ENCODE data around the gene LRRC71.

The LRRC71 gene

DNA sequence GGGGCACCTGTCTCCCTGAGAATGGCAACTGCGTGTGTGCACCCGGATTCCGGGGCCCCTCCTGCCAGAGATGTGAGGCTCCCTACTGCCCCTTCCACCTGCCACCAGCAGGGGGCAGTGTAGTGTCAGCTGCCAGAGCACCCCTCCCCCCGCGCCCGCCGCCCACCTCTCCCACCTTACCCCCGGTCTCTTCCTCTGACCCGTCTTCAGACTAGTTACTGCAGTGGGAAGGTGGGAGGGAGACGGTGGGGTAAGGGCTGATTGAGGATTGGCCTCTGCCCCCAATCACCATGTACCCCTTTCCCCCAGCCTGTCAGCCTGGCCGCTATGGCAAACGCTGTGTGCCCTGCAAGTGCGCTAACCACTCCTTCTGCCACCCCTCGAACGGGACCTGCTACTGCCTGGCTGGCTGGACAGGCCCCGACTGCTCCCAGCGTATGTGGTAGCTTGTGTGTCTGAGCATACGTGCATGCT lies 10.1 kb upstream of the LRRC71 start:
- peaks cover 4% of the 10 kb centered on the region for H3K36me3 Mint-ChIP-seq (ENCODE audit: low read depth)
- DNase-seq: peak; percentile 80
- H3K4me3 Mint-ChIP-seq: no peak overlapping the region
- TF ChIP-seq, protein P1, sequence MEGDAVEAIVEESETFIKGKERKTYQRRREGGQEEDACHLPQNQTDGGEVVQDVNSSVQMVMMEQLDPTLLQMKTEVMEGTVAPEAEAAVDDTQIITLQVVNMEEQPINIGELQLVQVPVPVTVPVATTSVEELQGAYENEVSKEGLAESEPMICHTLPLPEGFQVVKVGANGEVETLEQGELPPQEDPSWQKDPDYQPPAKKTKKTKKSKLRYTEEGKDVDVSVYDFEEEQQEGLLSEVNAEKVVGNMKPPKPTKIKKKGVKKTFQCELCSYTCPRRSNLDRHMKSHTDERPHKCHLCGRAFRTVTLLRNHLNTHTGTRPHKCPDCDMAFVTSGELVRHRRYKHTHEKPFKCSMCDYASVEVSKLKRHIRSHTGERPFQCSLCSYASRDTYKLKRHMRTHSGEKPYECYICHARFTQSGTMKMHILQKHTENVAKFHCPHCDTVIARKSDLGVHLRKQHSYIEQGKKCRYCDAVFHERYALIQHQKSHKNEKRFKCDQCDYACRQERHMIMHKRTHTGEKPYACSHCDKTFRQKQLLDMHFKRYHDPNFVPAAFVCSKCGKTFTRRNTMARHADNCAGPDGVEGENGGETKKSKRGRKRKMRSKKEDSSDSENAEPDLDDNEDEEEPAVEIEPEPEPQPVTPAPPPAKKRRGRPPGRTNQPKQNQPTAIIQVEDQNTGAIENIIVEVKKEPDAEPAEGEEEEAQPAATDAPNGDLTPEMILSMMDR (IDR thresholded peaks at IDR 0.05): peak; percentile 89
- peaks cover 45% of the 10 kb centered on the region for H3K4me1 Mint-ChIP-seq
- no peaks in the 10 kb centered on the region for H3K9me3 Mint-ChIP-seq
- H3K27me3 Mint-ChIP-seq (ENCODE audit: low read depth, poor library complexity): peaks cover 18% of the 10 kb centered on the region
- H3K27ac Mint-ChIP-seq: no peak overlapping the region

- H3K27me3 Mint-ChIP-seq (ENCODE audit: low read depth, poor library complexity): peaks cover 25% of the 10 kb centered on the region
- TF ChIP-seq, protein P1 (IDR thresholded peaks at IDR 0.05): no peak
Measured at GRCh38 chr1:156911577-156912298, 8.7 kb upstream of the LRRC71 start.

GRCh38 chr1:156912310-156912709 lies 8.1 kb upstream of the LRRC71 start:
- TF ChIP-seq, protein P1 (IDR thresholded peaks at IDR 0.05): no peak

More at GRCh38 chr1:156911577-156912298, 8.7 kb upstream of the LRRC71 start:
- Mint-ChIP-seq H3K27ac (no peak overlapping the region), H3K9me3 (no peaks in the 10 kb centered on the region), H3K4me3 (no peak overlapping the region), H3K36me3 (ENCODE audit: low read depth) (peaks cover 9% of the 10 kb centered on the region), H3K4me1 (peaks cover 42% of the 10 kb centered on the region)
- DNase-seq: no peak

DNA sequence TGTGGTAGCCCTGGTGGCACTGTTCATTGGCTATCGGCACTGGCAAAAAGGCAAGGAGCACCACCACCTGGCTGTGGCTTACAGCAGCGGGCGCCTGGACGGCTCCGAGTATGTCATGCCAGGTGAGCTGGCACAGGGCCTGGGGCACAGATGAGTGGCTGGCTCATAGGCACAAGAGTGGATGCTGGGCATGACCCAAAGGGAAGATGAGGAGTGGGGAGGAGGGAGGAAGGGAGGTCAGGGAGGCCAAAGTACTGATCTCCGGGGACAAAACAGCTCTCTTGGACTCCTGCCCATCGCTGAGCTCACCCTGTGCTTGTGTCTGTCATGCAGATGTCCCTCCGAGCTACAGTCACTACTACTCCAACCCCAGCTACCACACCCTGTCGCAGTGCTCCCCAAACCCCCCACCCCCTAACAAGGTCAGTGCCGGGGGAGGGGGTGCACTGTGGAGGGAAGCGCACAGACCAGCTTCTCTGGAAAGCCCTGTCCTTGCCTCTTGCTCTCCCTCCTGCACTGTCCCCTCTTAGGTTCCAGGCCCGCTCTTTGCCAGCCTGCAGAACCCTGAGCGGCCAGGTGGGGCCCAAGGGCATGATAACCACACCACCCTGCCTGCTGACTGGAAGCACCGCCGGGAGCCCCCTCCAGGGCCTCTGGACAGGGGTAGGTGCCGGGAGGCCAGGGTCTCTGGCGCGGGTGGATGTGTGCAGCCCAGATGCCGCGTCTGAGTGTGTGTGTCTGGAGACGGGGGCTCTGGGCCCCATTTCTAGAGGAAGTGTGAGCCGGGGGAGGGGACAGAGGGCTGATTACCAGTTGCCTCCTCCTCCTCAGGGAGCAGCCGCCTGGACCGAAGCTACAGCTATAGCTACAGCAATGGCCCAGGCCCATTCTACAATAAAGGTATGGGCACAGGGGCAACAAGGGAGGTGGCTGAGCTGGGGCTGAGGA lies 7.3 kb upstream of the LRRC71 start:
- Mint-ChIP-seq H3K4me3 (peak overlapping the region; percentile 23), H3K36me3 (ENCODE audit: low read depth) (peaks cover 12% of the 10 kb centered on the region), H3K27ac (no peak overlapping the region), H3K27me3 (ENCODE audit: low read depth, poor library complexity) (peaks cover 27% of the 10 kb centered on the region), H3K9me3 (peaks cover 6% of the 10 kb centered on the region), H3K4me1 (peaks cover 38% of the 10 kb centered on the region)
- TF ChIP-seq, protein P1 (IDR thresholded peaks at IDR 0.05): peak; percentile 31
- peak; percentile 44 for DNase-seq

More at GRCh38 chr1:156912310-156912709, 8.1 kb upstream of the LRRC71 start:
- Mint-ChIP-seq H3K4me1 (peaks cover 38% of the 10 kb centered on the region), H3K27me3 (ENCODE audit: low read depth, poor library complexity) (peaks cover 23% of the 10 kb centered on the region), H3K36me3 (ENCODE audit: low read depth) (peaks cover 9% of the 10 kb centered on the region), H3K9me3 (peaks cover 3% of the 10 kb centered on the region), H3K27ac (no peak overlapping the region), H3K4me3 (no peak overlapping the region)
- no peak for DNase-seq

DNA sequence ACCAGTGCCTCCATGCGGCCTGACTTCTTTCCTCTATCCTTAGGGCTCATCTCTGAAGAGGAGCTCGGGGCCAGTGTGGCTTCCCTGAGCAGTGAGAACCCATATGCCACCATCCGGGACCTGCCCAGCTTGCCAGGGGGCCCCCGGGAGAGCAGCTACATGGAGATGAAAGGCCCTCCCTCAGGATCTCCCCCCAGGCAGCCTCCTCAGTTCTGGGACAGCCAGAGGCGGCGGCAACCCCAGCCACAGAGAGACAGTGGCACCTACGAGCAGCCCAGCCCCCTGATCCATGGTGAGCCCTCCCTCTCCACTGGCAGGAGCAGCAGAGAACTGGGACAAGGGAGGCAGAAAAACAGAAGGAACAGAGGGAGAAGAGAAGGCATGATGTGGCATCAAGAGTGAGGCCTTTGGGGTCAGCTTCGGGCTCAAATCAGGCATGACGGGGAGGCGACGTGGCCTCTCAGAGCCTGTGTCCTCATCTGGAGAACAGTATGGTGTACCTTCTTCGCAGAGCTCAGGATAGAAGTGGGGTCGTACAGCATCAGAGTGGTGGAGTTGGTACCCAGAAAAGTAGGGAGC lies 6.5 kb upstream of the LRRC71 start:
- TF ChIP-seq, protein P1 (IDR thresholded peaks at IDR 0.05): no peak
- H3K4me3 Mint-ChIP-seq: peak overlapping the region; percentile 23
- peaks cover 33% of the 10 kb centered on the region for H3K27me3 Mint-ChIP-seq (ENCODE audit: low read depth, poor library complexity)
- no peak for DNase-seq
- H3K9me3 Mint-ChIP-seq: peaks cover 14% of the 10 kb centered on the region
- peak overlapping the region; percentile 29 for H3K27ac Mint-ChIP-seq
- peaks cover 18% of the 10 kb centered on the region for H3K36me3 Mint-ChIP-seq (ENCODE audit: low read depth)
- peaks cover 34% of the 10 kb centered on the region for H3K4me1 Mint-ChIP-seq
